Glomerular visceral epithelial cell (primary cell): ENCODE measurements around the gene ZNF699.
"Not testable (repeated sequence)": the region's sequence is repeated elsewhere in the genome, so short reads cannot be mapped to it uniquely, and the experiment has no call there.

Experiments used
- DNase-seq: peaks from one replicate; pipeline ENCODE4 v3.0.0-alpha.2; 2016; ENCODE audit errors: extremely low spot score

Gene ZNF699

GRCh38 chr19:9289231-9289884 lies 20.3 kb downstream of the ZNF699 start:
- no peak for DNase-seq

- DNase-seq: not testable (repeated sequence)
Observed at GRCh38 chr19:9283485-9283884, 26.2 kb downstream of the ZNF699 start.

- DNase-seq: no peak
Observed at GRCh38 chr19:9251236-9251635, 58.4 kb downstream of the ZNF699 start.

- DNase-seq: no peak
Observed at GRCh38 chr19:9250630-9251029, 59.0 kb downstream of the ZNF699 start, which contains the start of gene OR7E24. Gene OR7E24 (plus strand): TSS chr19:9250930. CDS start chr19:9251044, 114 bp downstream.
